Smooth muscle cell (in vitro differentiated cells): ENCODE results near the gene FRMD1. TPM values are rescaled to one million over a fixed set of nuclear protein-coding genes. Genes with fewer than 3 reads are reported as not detected.

ENCODE experiments used
- DNase-seq: peaks from one replicate; lab custom pipeline; 2025; ENCODE audit not compliant: unreplicated experiment; lab: John Stamatoyannopoulos, UW
- H2AFZ ChIP-seq: fragments of 200-600 bp; sonication (generic); 2 replicates; pipeline ENCODE4 v1.6.0; 2016; ENCODE audit warnings: antibody characterized with exemption, low read depth, mild to moderate bottlenecking
- H3F3A ChIP-seq: fragments of 200-600 bp; sonication (generic); 2 replicates; pipeline ENCODE4 v1.6.0; 2017; ENCODE audit warnings: antibody characterized with exemption, low read depth
- H3K27ac ChIP-seq: fragments of 200-600 bp; sonication (generic); 2 replicates; pipeline ENCODE4 v1.5.1; 2016; ENCODE audit warnings: low read depth, mild to moderate bottlenecking
- H3K27me3 ChIP-seq: fragments of 200-600 bp; sonication (generic); 2 replicates; pipeline ENCODE4 v1.6.1; 2016; ENCODE audit warnings: low read depth, mild to moderate bottlenecking
- H3K36me3 ChIP-seq: fragments of 200-600 bp; sonication (generic); 2 replicates; pipeline ENCODE4 v1.5.1; 2016; ENCODE audit warnings: low read depth
- H3K4me1 ChIP-seq: fragments of 200-600 bp; sonication (generic); 2 replicates; pipeline ENCODE4 v1.5.1; 2016; ENCODE audit warnings: low read depth
- H3K4me2 ChIP-seq: fragments of 200-600 bp; sonication (generic); 2 replicates; pipeline ENCODE4 v1.6.0; 2016; ENCODE audit warnings: mild to moderate bottlenecking
- H3K4me3 ChIP-seq: fragments of 200-600 bp; sonication (generic); 2 replicates; pipeline ENCODE4 v1.5.1; 2016; ENCODE audit warnings: mild to moderate bottlenecking
- H3K79me2 ChIP-seq: fragments of 200-600 bp; sonication (generic); 2 replicates; pipeline ENCODE4 v1.6.0; 2016; ENCODE audit warnings: low read depth, mild to moderate bottlenecking
- H3K9ac ChIP-seq: fragments of 200-600 bp; sonication (generic); 2 replicates; pipeline ENCODE4 v1.6.0; 2016; ENCODE audit warnings: low read depth
- H3K9me3 ChIP-seq: fragments of 200-600 bp; sonication (generic); replicated peaks from 2 replicates; pipeline ENCODE4 v1.5.1; 2016; ENCODE audit warnings: low read depth
- H4K20me1 ChIP-seq: fragments of 200-600 bp; sonication (generic); 2 replicates; pipeline ENCODE4 v1.6.0; 2016; ENCODE audit warnings: low read depth
- CTCF ChIP-seq: fragments of 200-600 bp; sonication (generic); IDR thresholded peaks from 2 replicates; pipeline ENCODE4 v1.5.1; 2017; ENCODE audit warnings: borderline replicate concordance, mild to moderate bottlenecking, antibody characterized with exemption; ENCODE audit not compliant: insufficient read depth, poor library complexity, severe bottlenecking
- WGBS: methylation state at CpG from one replicate; pipeline ENCODE4 v1.1.7; 2016; ENCODE audit warnings: low lambda C conversion rate; 5-methylcytosine and 5-hydroxymethylcytosine counted together
- polyA plus RNA-seq: library from polyadenylated mRNA; unstranded; fragments of >200 nt; fragmentation: Nextera tagmentation; extraction: Ambion mirVana; gene quantifications from 2 replicates; pipeline ENCODE4 v1.2.1, GENCODE V29; 2016
- total RNA-seq: library from RNA; depleted of rRNA; stranded (reverse); fragments of >200 nt; gene quantifications from 2 replicates; pipeline ENCODE4 v1.2.3, GENCODE V29; 2014

FRMD1 gene
- total and polyA plus RNA-seq, 2 experiments from 2014 or later, result not detected

GRCh38 chr6:168009331-168009730 lies 69.7 kb downstream of the FRMD1 start:
- Histone ChIP-seq H2AFZ (no peak overlapping the region), H3K9me3 (peaks cover 8% of the 10 kb centered on the region), H4K20me1 (no peaks in the 10 kb centered on the region), H3K79me2 (no peaks in the 10 kb centered on the region), H3K9ac (no peak overlapping the region), H3K27ac (no peak overlapping the region), H3K4me1 (no peaks in the 10 kb centered on the region), H3F3A (peaks cover 26% of the 10 kb centered on the region), H3K27me3 (no peaks in the 10 kb centered on the region), H3K4me3 (no peak overlapping the region), H3K4me2 (no peak overlapping the region), H3K36me3 (no peaks in the 10 kb centered on the region)
- WGBS, result 95% methylated on average over 3 of the region's 3 CpGs
- no peak for TF ChIP-seq CTCF
- DNase-seq, result no peak

GRCh38 chr6:168007592-168008338 lies 71.2 kb downstream of the FRMD1 start:
- Histone ChIP-seq H3K9me3 (peaks cover 8% of the 10 kb centered on the region), H2AFZ (no peak overlapping the region), H3K27ac (peak overlapping the region; percentile 78), H3K79me2 (no peaks in the 10 kb centered on the region), H3F3A (peaks cover 26% of the 10 kb centered on the region), H3K4me2 (no peak overlapping the region), H3K9ac (peak overlapping the region; percentile 12), H3K4me1 (no peaks in the 10 kb centered on the region), H4K20me1 (no peaks in the 10 kb centered on the region), H3K4me3 (no peak overlapping the region), H3K36me3 (no peaks in the 10 kb centered on the region), H3K27me3 (no peaks in the 10 kb centered on the region)
- no peak for DNase-seq
- TF ChIP-seq CTCF, result no peak
- WGBS, result 1% methylated on average over 3 of the region's 3 CpGs

- 97% methylated on average over 6 of the region's 6 CpGs for WGBS
- H3K27ac ChIP-seq, result no peak overlapping the region
- H3K79me2 ChIP-seq, result no peaks in the 10 kb centered on the region
- no peaks in the 10 kb centered on the region for H3K4me1 ChIP-seq
- no peaks in the 10 kb centered on the region for H3K36me3 ChIP-seq
- DNase-seq, result no peak
- H3K4me2 ChIP-seq, result no peak overlapping the region
- no peaks in the 10 kb centered on the region for H4K20me1 ChIP-seq
- H3K4me3 ChIP-seq, result no peak overlapping the region
- no peaks in the 10 kb centered on the region for H3K27me3 ChIP-seq
- no peak for TF ChIP-seq CTCF
- H3K9me3 ChIP-seq, result peaks cover 5% of the 10 kb centered on the region
- no peak overlapping the region for H2AFZ ChIP-seq
- H3K9ac ChIP-seq, result no peak overlapping the region
- peaks cover 26% of the 10 kb centered on the region for H3F3A ChIP-seq
Measured at GRCh38 chr6:168005796-168006195, 73.2 kb downstream of the FRMD1 start.

- Histone ChIP-seq H3K9me3 (no peaks in the 10 kb centered on the region), H4K20me1 (no peaks in the 10 kb centered on the region), H3K27me3 (no peaks in the 10 kb centered on the region), H3K4me1 (no peaks in the 10 kb centered on the region), H3K27ac (no peak overlapping the region), H3F3A (peaks cover 26% of the 10 kb centered on the region), H3K4me3 (no peak overlapping the region), H3K9ac (no peak overlapping the region), H3K36me3 (no peaks in the 10 kb centered on the region), H2AFZ (no peak overlapping the region), H3K79me2 (no peaks in the 10 kb centered on the region), H3K4me2 (no peak overlapping the region)
- no peak for DNase-seq
- 95% methylated on average over 11 of the region's 11 CpGs for WGBS
- no peak for TF ChIP-seq CTCF
Measured at GRCh38 chr6:168004945-168005344, 74.1 kb downstream of the FRMD1 start.
